Measurements from ENCODE around the gene THSD7A.

DNA sequence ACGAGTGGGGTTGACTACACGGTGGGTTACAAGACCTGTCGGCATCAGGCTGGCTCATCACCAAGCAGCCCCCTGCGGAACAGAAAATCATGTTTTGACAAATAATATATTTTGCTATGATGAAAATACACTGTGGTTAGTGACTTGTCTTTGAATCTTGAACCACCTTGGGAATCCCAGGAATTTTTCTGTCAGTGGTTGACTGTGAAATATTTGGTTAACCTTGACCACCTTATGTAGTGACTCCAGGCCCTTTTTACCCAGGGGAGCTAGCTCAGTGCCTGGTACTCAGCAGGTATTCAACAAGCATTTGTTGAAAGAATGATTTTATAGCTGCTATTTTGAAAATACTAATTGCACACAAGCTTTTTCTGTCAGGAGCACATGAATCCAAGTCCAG lies 452.4 kb downstream of the THSD7A start:
- TF ChIP-seq CEBPB (IDR thresholded peaks at IDR 0.05; ENCODE audit: low read depth, low read length) (no peak), POLR2A (IDR thresholded peaks at IDR 0.05; ENCODE audit: control extremely low read depth in 1 of 2, low read depth in 2 of 2, low read length in 2 of 2) (no peak), RFX5 (IDR thresholded peaks at IDR 0.05; ENCODE audit: borderline replicate concordance, low read depth, low read length) (no peak)
- TF ChIP-seq, protein P1, sequence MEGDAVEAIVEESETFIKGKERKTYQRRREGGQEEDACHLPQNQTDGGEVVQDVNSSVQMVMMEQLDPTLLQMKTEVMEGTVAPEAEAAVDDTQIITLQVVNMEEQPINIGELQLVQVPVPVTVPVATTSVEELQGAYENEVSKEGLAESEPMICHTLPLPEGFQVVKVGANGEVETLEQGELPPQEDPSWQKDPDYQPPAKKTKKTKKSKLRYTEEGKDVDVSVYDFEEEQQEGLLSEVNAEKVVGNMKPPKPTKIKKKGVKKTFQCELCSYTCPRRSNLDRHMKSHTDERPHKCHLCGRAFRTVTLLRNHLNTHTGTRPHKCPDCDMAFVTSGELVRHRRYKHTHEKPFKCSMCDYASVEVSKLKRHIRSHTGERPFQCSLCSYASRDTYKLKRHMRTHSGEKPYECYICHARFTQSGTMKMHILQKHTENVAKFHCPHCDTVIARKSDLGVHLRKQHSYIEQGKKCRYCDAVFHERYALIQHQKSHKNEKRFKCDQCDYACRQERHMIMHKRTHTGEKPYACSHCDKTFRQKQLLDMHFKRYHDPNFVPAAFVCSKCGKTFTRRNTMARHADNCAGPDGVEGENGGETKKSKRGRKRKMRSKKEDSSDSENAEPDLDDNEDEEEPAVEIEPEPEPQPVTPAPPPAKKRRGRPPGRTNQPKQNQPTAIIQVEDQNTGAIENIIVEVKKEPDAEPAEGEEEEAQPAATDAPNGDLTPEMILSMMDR (IDR thresholded peaks at IDR 0.05; ENCODE audit: control extremely low read depth in 1 of 3, insufficient read depth in 1 of 3, low read depth in 1 of 3, low read length in 3 of 3): no peak
- TF ChIP-seq, protein P2, sequence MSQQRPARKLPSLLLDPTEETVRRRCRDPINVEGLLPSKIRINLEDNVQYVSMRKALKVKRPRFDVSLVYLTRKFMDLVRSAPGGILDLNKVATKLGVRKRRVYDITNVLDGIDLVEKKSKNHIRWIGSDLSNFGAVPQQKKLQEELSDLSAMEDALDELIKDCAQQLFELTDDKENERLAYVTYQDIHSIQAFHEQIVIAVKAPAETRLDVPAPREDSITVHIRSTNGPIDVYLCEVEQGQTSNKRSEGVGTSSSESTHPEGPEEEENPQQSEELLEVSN (IDR thresholded peaks at IDR 0.05): no peak

All from H1 (cell line).